Fibroblast of lung (primary cell): ENCODE results near the gene ZNF808. TPM values are rescaled to one million over a fixed set of nuclear protein-coding genes. Genes with fewer than 3 reads are reported as not detected.
"Not testable (repeated sequence)": the region's sequence is repeated elsewhere in the genome, so short reads cannot be mapped to it uniquely, and the experiment has no call there.

ENCODE experiments used
- DNase-seq, 2 donors: peaks; one replicate each; pipeline versions ENCODE4 v3.0.0 to v3.0.0-alpha.2; 2010; ENCODE audit warnings: low read depth in 2 of 2
- H2AFZ ChIP-seq: 2 replicates; pipeline ENCODE4 v1.5.1; 2012; ENCODE audit warnings: low read length, control low read depth, inconsistent platforms
- H3K27ac ChIP-seq: 2 replicates; pipeline ENCODE4 v1.5.1; 2011; ENCODE audit warnings: low read length, control low read depth; ENCODE audit not compliant: insufficient read depth
- H3K27me3 ChIP-seq: 2 replicates; pipeline ENCODE4 v1.5.1; 2011; ENCODE audit warnings: mild to moderate bottlenecking, low read length; ENCODE audit not compliant: control insufficient read depth, insufficient read depth
- H3K36me3 ChIP-seq: 2 replicates; pipeline ENCODE4 v1.5.1; 2011; ENCODE audit warnings: low read length; ENCODE audit not compliant: control insufficient read depth, insufficient read depth
- H3K4me1 ChIP-seq: 2 replicates; pipeline ENCODE4 v1.5.1; 2011; ENCODE audit warnings: low read length; ENCODE audit not compliant: control insufficient read depth, insufficient read depth; ENCODE audit errors: extremely low read depth
- H3K4me2 ChIP-seq: 2 replicates; pipeline ENCODE4 v1.5.1; 2011; ENCODE audit warnings: low read length, control low read depth; ENCODE audit not compliant: insufficient read depth; ENCODE audit errors: extremely low read depth
- H3K4me3 ChIP-seq, 4 experiments: fragments of 200-600 bp in 1 of 4; sonication (generic) in 1 of 4; replicated peaks in 1 of 4; 2 replicates each; pipeline ENCODE4 v1.5.1; 2011 to 2016; ENCODE audit warnings: low read length in 4 of 4, low read depth in 3 of 4, mild to moderate bottlenecking in 3 of 4, control low read depth in 2 of 4, inconsistent platforms in 1 of 4, mixed read lengths in 1 of 4; ENCODE audit not compliant: insufficient read depth in 1 of 4; ENCODE audit errors: control extremely low read depth in 1 of 4
- H3K79me2 ChIP-seq: 2 replicates; pipeline ENCODE4 v1.5.1; 2012; ENCODE audit warnings: mild to moderate bottlenecking, low read length, inconsistent platforms; ENCODE audit not compliant: control insufficient read depth, insufficient read depth
- H3K9ac ChIP-seq: 2 replicates; pipeline ENCODE4 v1.5.1; 2011; ENCODE audit warnings: mild to moderate bottlenecking, low read length, control low read depth; ENCODE audit not compliant: insufficient read depth
- H3K9me3 ChIP-seq: 2 replicates; pipeline ENCODE4 v1.5.1; 2012; ENCODE audit warnings: low read depth, low read length; ENCODE audit not compliant: control insufficient read depth, insufficient read depth
- H4K20me1 ChIP-seq: 2 replicates; pipeline ENCODE4 v1.5.1; 2011; ENCODE audit warnings: low read length; ENCODE audit not compliant: control insufficient read depth, insufficient read depth; ENCODE audit errors: extremely low read depth
- EZH2 ChIP-seq: IDR thresholded peaks from 2 replicates; pipeline ENCODE4 v1.5.1; 2012; ENCODE audit warnings: low read length, control low read depth, mild to moderate bottlenecking; ENCODE audit errors: missing control alignments
- polyA plus RNA-seq, 2 donors: library from polyadenylated mRNA; depleted of rRNA in 1 of 2; stranded (reverse) in 1 of 2; unstranded in 1 of 2; fragments of >200 nt; gene quantifications; 2 replicates each; pipeline ENCODE4 v1.2.1, GENCODE V29; 2011 to 2012; ENCODE audit warnings: missing spikeins in 1 of 2
- total RNA-seq: library from RNA; depleted of rRNA; stranded (reverse); fragments of >200 nt; gene quantifications from 2 replicates; pipeline ENCODE4 v1.2.1, GENCODE V29; 2014
- TF ChIP-seq, protein P1 (sequence below), 2 donors: IDR thresholded peaks in 1 of 2; conservative IDR thresholded peaks in 1 of 2; 1 replicate in 1 of 2; 2 replicates in 1 of 2; pipeline ENCODE4 v1.5.1; 2011 to 2012; ENCODE audit warnings: low read length in 2 of 2, control low read depth in 1 of 2, inconsistent platforms in 1 of 2, low read depth in 1 of 2, mild to moderate bottlenecking in 1 of 2

The ZNF808 gene
- total and polyA plus RNA-seq, 2 donors (not counting 1 experiment from before 2014, with no cell fraction given) = 6.0 to 23.1 TPM

DNA sequence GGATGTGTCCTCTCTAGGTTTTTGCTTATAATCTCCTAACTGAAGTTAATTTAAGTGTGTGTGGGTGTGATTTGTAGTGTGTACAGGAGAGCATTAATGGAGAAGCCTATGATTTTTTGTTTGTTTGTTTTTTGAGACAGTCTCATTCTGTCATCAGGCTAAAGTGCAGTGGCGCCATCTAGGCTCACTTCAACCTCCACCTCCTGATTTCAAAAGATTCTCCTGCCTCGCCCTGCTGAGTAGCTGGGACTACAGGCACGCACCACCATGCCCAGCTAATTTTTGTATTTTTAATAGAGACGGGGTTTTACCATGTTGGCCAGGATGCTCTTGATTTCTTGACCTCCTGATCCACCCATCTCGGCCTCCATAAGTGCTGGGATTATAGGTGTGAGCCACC is 63.3 kb downstream of the ZNF808 start:
- no peaks in the 10 kb centered on the region for H3K27me3 ChIP-seq
- TF ChIP-seq, protein P1, sequence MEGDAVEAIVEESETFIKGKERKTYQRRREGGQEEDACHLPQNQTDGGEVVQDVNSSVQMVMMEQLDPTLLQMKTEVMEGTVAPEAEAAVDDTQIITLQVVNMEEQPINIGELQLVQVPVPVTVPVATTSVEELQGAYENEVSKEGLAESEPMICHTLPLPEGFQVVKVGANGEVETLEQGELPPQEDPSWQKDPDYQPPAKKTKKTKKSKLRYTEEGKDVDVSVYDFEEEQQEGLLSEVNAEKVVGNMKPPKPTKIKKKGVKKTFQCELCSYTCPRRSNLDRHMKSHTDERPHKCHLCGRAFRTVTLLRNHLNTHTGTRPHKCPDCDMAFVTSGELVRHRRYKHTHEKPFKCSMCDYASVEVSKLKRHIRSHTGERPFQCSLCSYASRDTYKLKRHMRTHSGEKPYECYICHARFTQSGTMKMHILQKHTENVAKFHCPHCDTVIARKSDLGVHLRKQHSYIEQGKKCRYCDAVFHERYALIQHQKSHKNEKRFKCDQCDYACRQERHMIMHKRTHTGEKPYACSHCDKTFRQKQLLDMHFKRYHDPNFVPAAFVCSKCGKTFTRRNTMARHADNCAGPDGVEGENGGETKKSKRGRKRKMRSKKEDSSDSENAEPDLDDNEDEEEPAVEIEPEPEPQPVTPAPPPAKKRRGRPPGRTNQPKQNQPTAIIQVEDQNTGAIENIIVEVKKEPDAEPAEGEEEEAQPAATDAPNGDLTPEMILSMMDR (conservative IDR thresholded peaks at IDR 0.05 in 1 of 2, IDR thresholded peaks at IDR 0.05 in 1 of 2; ENCODE audit: low read depth in 1 of 2, low read length in 2 of 2) = no peak
- TF ChIP-seq EZH2 = no peak
- no peaks in the 10 kb centered on the region for H3K9me3 ChIP-seq
- H3K4me3 ChIP-seq = no peak overlapping the region
- H3K4me2 ChIP-seq = no peak overlapping the region
- DNase-seq = no peak
- no peaks in the 10 kb centered on the region for H3K4me1 ChIP-seq
- no peaks in the 10 kb centered on the region for H3K79me2 ChIP-seq
- no peak overlapping the region for H3K9ac ChIP-seq
- H3K27ac ChIP-seq = no peak overlapping the region
- no peaks in the 10 kb centered on the region for H3K36me3 ChIP-seq
- H4K20me1 ChIP-seq = no peaks in the 10 kb centered on the region
- H2AFZ ChIP-seq = no peak overlapping the region

- H3K9ac ChIP-seq = no peak overlapping the region
- TF ChIP-seq, protein P1 (conservative IDR thresholded peaks at IDR 0.05 in 1 of 2, IDR thresholded peaks at IDR 0.05 in 1 of 2; ENCODE audit: low read depth in 1 of 2, low read length in 2 of 2) = no peak
- no peak for TF ChIP-seq EZH2
- no peaks in the 10 kb centered on the region for H3K9me3 ChIP-seq
- no peaks in the 10 kb centered on the region for H3K79me2 ChIP-seq
- no peaks in the 10 kb centered on the region for H3K4me1 ChIP-seq
- no peaks in the 10 kb centered on the region for H3K36me3 ChIP-seq
- no peaks in the 10 kb centered on the region for H4K20me1 ChIP-seq
- no peak overlapping the region for H3K4me2 ChIP-seq
- no peak overlapping the region for H2AFZ ChIP-seq
- H3K4me3 ChIP-seq = no peak overlapping the region
- no peak for DNase-seq
- H3K27me3 ChIP-seq = no peaks in the 10 kb centered on the region
- no peak overlapping the region for H3K27ac ChIP-seq
Measured at GRCh38 chr19:52592301-52592700, 64.8 kb downstream of the ZNF808 start.

- H3K9me3 ChIP-seq, H3K4me3 ChIP-seq: not testable (repeated sequence)
Measured at GRCh38 chr19:52593441-52593840, 66.0 kb downstream of the ZNF808 start.

More at GRCh38 chr19:52593441-52593840, 66.0 kb downstream of the ZNF808 start:
- not testable (repeated sequence) for H3K27ac ChIP-seq, H4K20me1 ChIP-seq, H3K9ac ChIP-seq, H3K27me3 ChIP-seq, H3K4me1 ChIP-seq, H3K79me2 ChIP-seq, DNase-seq, H3K36me3 ChIP-seq, H2AFZ ChIP-seq, H3K4me2 ChIP-seq
